ENCODE measurements around the gene PRKD2. TPM values are rescaled to one million over a fixed set of nuclear protein-coding genes. Genes with fewer than 3 reads are reported as not detected.

Gene PRKD2
- total RNA-seq, 1 donor from 2014 or later, result 41.9 TPM

- H3K4me3 Mint-ChIP-seq (ENCODE audit: unreplicated experiment), result no peak overlapping the region
- no peak for TF ChIP-seq CTCF (IDR thresholded peaks at IDR 0.05)
- peaks cover 25% of the 10 kb centered on the region for H3K4me1 Mint-ChIP-seq (ENCODE audit: unreplicated experiment)
- H3K36me3 Mint-ChIP-seq (ENCODE audit: unreplicated experiment), result peaks cover 7% of the 10 kb centered on the region
- no peaks in the 10 kb centered on the region for H3K9me3 Mint-ChIP-seq (ENCODE audit: unreplicated experiment)
- no peaks in the 10 kb centered on the region for H3K27me3 Mint-ChIP-seq (ENCODE audit: unreplicated experiment)
- DNase-seq (ENCODE audit: extremely low spot score, unreplicated experiment), result no peak
- no peak overlapping the region for H3K27ac Mint-ChIP-seq (ENCODE audit: unreplicated experiment)
These were observed 22.4 kb upstream of the PRKD2 start for GRCh38 chr19:46739290-46739771.

- Mint-ChIP-seq H3K9me3 (ENCODE audit: unreplicated experiment) (no peaks in the 10 kb centered on the region), H3K4me1 (ENCODE audit: unreplicated experiment) (peaks cover 26% of the 10 kb centered on the region), H3K4me3 (ENCODE audit: unreplicated experiment) (no peak overlapping the region), H3K27me3 (ENCODE audit: unreplicated experiment) (no peaks in the 10 kb centered on the region), H3K36me3 (ENCODE audit: unreplicated experiment) (peaks cover 10% of the 10 kb centered on the region), H3K27ac (ENCODE audit: unreplicated experiment) (no peak overlapping the region)
- no peak for TF ChIP-seq CTCF (IDR thresholded peaks at IDR 0.05)
- no peak for DNase-seq (ENCODE audit: extremely low spot score, unreplicated experiment)
These were observed 20.9 kb upstream of the PRKD2 start for GRCh38 chr19:46737761-46738171.

DNA sequence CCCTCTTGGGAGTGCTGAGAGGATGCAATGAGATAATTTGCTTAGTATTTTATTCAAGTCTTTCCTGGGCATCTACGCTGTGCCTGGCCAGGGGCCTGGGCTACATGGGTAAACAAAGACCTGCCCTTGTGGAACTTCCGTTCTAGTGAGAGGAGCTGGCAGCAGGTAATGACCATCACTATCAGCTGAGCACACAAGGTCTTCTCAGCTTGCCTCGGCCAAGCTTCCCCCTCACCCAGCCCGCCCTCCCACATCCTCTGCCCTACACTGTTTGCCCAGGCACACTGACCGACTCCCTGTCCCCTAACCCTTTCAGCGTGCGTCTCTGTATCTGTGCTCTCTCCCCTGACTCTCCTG lies 20.4 kb upstream of the PRKD2 start:
- peaks cover 28% of the 10 kb centered on the region for H3K4me1 Mint-ChIP-seq (ENCODE audit: unreplicated experiment)
- no peak for DNase-seq (ENCODE audit: extremely low spot score, unreplicated experiment)
- peaks cover 10% of the 10 kb centered on the region for H3K36me3 Mint-ChIP-seq (ENCODE audit: unreplicated experiment)
- no peak for TF ChIP-seq CTCF (IDR thresholded peaks at IDR 0.05)
- H3K27me3 Mint-ChIP-seq (ENCODE audit: unreplicated experiment), result no peaks in the 10 kb centered on the region
- no peaks in the 10 kb centered on the region for H3K9me3 Mint-ChIP-seq (ENCODE audit: unreplicated experiment)
- H3K4me3 Mint-ChIP-seq (ENCODE audit: unreplicated experiment), result no peak overlapping the region
- H3K27ac Mint-ChIP-seq (ENCODE audit: unreplicated experiment), result no peak overlapping the region

DNA sequence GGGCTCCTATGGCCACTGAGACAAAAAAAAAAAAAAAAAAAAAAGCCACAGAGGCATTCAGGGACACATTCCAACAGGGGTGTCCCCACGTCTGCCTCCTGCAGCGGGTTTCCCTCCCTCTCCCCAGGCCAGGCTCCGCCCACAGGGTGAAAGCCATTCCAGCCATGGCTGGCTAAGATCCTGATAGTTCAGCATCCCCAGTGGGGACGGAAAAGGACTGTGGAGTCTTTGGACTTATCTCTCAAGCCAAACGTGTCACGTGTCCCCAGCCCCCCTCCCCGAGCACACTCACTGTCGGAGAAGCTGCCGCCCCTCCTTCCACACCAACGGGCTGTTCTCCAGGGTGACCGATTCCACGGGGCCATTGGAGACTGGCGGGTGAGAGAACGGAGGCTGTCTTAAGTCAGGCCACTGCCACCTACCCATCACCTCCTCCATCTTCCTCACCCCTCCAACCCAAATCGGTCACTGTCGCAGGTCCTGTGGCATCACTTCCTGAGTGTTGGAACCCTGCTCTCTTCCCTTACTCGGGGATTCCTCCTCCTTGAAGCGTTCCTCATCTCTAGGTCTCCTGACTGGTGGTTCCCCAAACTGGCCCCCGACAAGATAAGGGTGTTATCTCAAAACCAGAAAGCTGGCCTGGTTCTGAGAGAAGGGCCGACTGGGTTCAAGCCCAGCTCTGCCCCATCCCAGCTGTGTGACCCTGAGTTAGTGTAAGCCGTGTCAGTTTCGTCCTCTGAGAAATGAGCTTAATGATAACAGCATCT lies 19.8 kb upstream of the PRKD2 start:
- Mint-ChIP-seq H3K27me3 (ENCODE audit: unreplicated experiment) (no peaks in the 10 kb centered on the region), H3K36me3 (ENCODE audit: unreplicated experiment) (peaks cover 10% of the 10 kb centered on the region), H3K27ac (ENCODE audit: unreplicated experiment) (no peak overlapping the region), H3K9me3 (ENCODE audit: unreplicated experiment) (no peaks in the 10 kb centered on the region), H3K4me1 (ENCODE audit: unreplicated experiment) (peaks cover 31% of the 10 kb centered on the region), H3K4me3 (ENCODE audit: unreplicated experiment) (no peak overlapping the region)
- TF ChIP-seq CTCF (IDR thresholded peaks at IDR 0.05), result no peak
- DNase-seq (ENCODE audit: extremely low spot score, unreplicated experiment), result no peak

DNA sequence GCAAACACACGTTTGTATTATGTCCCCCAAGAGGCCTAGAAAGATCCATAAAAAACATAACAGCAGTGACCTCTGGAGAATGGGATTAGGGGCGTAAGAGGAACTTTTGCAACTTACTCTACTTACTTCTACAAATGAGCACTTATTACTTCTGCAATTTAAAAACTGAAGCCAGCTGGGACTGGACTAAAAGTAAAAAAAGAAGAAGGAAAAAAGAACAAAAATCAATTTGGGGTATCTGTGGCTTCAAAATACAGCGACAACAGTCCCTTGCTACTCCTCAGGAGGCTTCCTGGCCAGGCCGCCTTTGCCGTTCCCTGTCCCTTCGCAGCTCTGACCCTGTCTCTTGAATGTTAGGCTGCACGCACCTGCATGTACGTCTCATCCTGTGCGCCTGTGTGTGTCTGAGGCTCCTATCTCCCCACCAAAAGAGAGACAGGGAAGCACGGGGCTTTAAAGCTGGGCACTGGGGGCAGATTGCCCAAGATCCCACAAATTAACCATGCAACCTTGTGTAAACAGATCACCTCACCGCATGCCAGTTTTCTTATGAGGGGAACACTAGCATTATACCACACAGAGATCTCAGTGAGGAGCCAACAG lies 16.9 kb upstream of the PRKD2 start:
- Mint-ChIP-seq H3K27ac (ENCODE audit: unreplicated experiment) (peak overlapping the region; percentile 65), H3K36me3 (ENCODE audit: unreplicated experiment) (peaks cover 23% of the 10 kb centered on the region), H3K4me1 (ENCODE audit: unreplicated experiment) (peaks cover 36% of the 10 kb centered on the region), H3K4me3 (ENCODE audit: unreplicated experiment) (no peak overlapping the region), H3K27me3 (ENCODE audit: unreplicated experiment) (no peaks in the 10 kb centered on the region), H3K9me3 (ENCODE audit: unreplicated experiment) (no peaks in the 10 kb centered on the region)
- TF ChIP-seq CTCF (IDR thresholded peaks at IDR 0.05), result no peak
- no peak for DNase-seq (ENCODE audit: extremely low spot score, unreplicated experiment)

All from osteocyte (in vitro differentiated cells).